Osteoblast (primary cell): ENCODE data around the gene RBM19. TPM values are rescaled to one million over a fixed set of nuclear protein-coding genes. Genes with fewer than 3 reads are reported as not detected.

Experiments
- DNase-seq: peaks from one replicate; pipeline ENCODE4 v3.0.0; 2011; ENCODE audit warnings: low spot score, mixed read lengths; ENCODE audit not compliant: insufficient read length; ENCODE audit errors: missing footprints
- H2AFZ ChIP-seq: 2 replicates; pipeline ENCODE4 v1.6.0; 2011; ENCODE audit warnings: mild to moderate bottlenecking, low read length
- H3K27ac ChIP-seq: 2 replicates; pipeline ENCODE4 v1.5.1; 2011; ENCODE audit warnings: mild to moderate bottlenecking, low read depth, low read length, moderate library complexity
- H3K27me3 ChIP-seq: 2 replicates; pipeline ENCODE4 v1.6.0; 2012; ENCODE audit warnings: mild to moderate bottlenecking, control low read depth, inconsistent platforms, low read length, moderate library complexity; ENCODE audit not compliant: insufficient read depth
- H3K36me3 ChIP-seq: 2 replicates; pipeline ENCODE4 v1.5.1; 2011; ENCODE audit warnings: mild to moderate bottlenecking, low read length, control low read depth, moderate library complexity; ENCODE audit not compliant: insufficient read depth
- H3K4me1 ChIP-seq: 2 replicates; pipeline ENCODE4 v1.5.1; 2011; ENCODE audit warnings: mild to moderate bottlenecking, low read length, control low read depth, moderate library complexity; ENCODE audit not compliant: insufficient read depth
- H3K4me2 ChIP-seq: 2 replicates; pipeline ENCODE4 v1.6.0; 2011; ENCODE audit warnings: mild to moderate bottlenecking, low read length; ENCODE audit not compliant: insufficient read depth
- H3K4me3 ChIP-seq: fragments of 200-600 bp; sonication (generic); 3 replicates; pipeline ENCODE4 v1.5.1; 2012; ENCODE audit warnings: mild to moderate bottlenecking, low read length, inconsistent platforms; ENCODE audit not compliant: insufficient read depth
- H3K79me2 ChIP-seq: 2 replicates; pipeline ENCODE4 v1.6.0; 2012; ENCODE audit warnings: mild to moderate bottlenecking, low read length, control low read depth, inconsistent platforms; ENCODE audit not compliant: insufficient read depth
- H3K9me3 ChIP-seq: 2 replicates; pipeline ENCODE4 v1.5.1; 2011; ENCODE audit warnings: low read depth, low read length, control low read depth
- H4K20me1 ChIP-seq: 2 replicates; pipeline ENCODE4 v1.6.0; 2012; ENCODE audit warnings: mild to moderate bottlenecking, low read length, control low read depth; ENCODE audit not compliant: insufficient read depth
- CTCF ChIP-seq: IDR thresholded peaks from 2 replicates; pipeline ENCODE4 v1.5.1; 2011; ENCODE audit warnings: mild to moderate bottlenecking, low read depth, low read length, moderate library complexity; ENCODE audit errors: extremely low read depth
- total RNA-seq: library from RNA; depleted of rRNA; stranded (reverse); fragments of >200 nt; gene quantifications from 2 replicates; pipeline ENCODE4 v1.2.3, GENCODE V29; 2012

The RBM19 gene
- total RNA-seq, 1 donor: 27.5 TPM

GRCh38 chr12:113954547-113954946, 11.6 kb downstream of the RBM19 start:
- no peak overlapping the region for H3K4me2 ChIP-seq
- no peaks in the 10 kb centered on the region for H3K4me1 ChIP-seq
- H3K27ac ChIP-seq: no peak overlapping the region
- no peak for DNase-seq
- H3K4me3 ChIP-seq: no peak overlapping the region
- H3K36me3 ChIP-seq: peaks cover 36% of the 10 kb centered on the region
- no peaks in the 10 kb centered on the region for H3K79me2 ChIP-seq
- TF ChIP-seq CTCF: no peak
- no peaks in the 10 kb centered on the region for H3K9me3 ChIP-seq
- no peaks in the 10 kb centered on the region for H3K27me3 ChIP-seq
- H2AFZ ChIP-seq: no peak overlapping the region
- no peaks in the 10 kb centered on the region for H4K20me1 ChIP-seq

GRCh38 chr12:113950873-113951272, 15.3 kb downstream of the RBM19 start:
- Histone ChIP-seq H2AFZ (no peak overlapping the region), H3K4me2 (no peak overlapping the region), H3K27ac (no peak overlapping the region), H3K27me3 (no peaks in the 10 kb centered on the region), H3K79me2 (no peaks in the 10 kb centered on the region), H3K9me3 (no peaks in the 10 kb centered on the region), H4K20me1 (no peaks in the 10 kb centered on the region), H3K4me1 (no peaks in the 10 kb centered on the region), H3K4me3 (no peak overlapping the region), H3K36me3 (peaks cover 54% of the 10 kb centered on the region)
- TF ChIP-seq CTCF: no peak
- DNase-seq: no peak

- Histone ChIP-seq H3K36me3 (peaks cover 51% of the 10 kb centered on the region), H3K79me2 (no peaks in the 10 kb centered on the region), H3K27ac (no peak overlapping the region), H2AFZ (no peak overlapping the region), H3K4me3 (no peak overlapping the region), H4K20me1 (no peaks in the 10 kb centered on the region), H3K9me3 (no peaks in the 10 kb centered on the region), H3K4me1 (no peaks in the 10 kb centered on the region), H3K4me2 (no peak overlapping the region), H3K27me3 (no peaks in the 10 kb centered on the region)
- DNase-seq: peak; percentile 15
- no peak for TF ChIP-seq CTCF
Measured at GRCh38 chr12:113949321-113950305, 16.5 kb downstream of the RBM19 start.

GRCh38 chr12:113948151-113948914, 17.8 kb downstream of the RBM19 start:
- no peaks in the 10 kb centered on the region for H3K4me1 ChIP-seq
- H3K36me3 ChIP-seq: peaks cover 47% of the 10 kb centered on the region
- H3K4me2 ChIP-seq: no peak overlapping the region
- H3K9me3 ChIP-seq: no peaks in the 10 kb centered on the region
- no peak for DNase-seq
- no peak overlapping the region for H2AFZ ChIP-seq
- no peaks in the 10 kb centered on the region for H3K27me3 ChIP-seq
- no peak overlapping the region for H3K4me3 ChIP-seq
- H3K79me2 ChIP-seq: no peaks in the 10 kb centered on the region
- H4K20me1 ChIP-seq: no peaks in the 10 kb centered on the region
- H3K27ac ChIP-seq: no peak overlapping the region
- TF ChIP-seq CTCF: no peak
